Measurements from ENCODE around the gene ICA1. TPM values are rescaled to one million over a fixed set of nuclear protein-coding genes. Genes with fewer than 3 reads are reported as not detected.

Gene ICA1
- polyA plus RNA-seq, 2 of the 4 experiments (the other 2 are of a cell fraction), result 0.66 to 2.0 TPM

DNA sequence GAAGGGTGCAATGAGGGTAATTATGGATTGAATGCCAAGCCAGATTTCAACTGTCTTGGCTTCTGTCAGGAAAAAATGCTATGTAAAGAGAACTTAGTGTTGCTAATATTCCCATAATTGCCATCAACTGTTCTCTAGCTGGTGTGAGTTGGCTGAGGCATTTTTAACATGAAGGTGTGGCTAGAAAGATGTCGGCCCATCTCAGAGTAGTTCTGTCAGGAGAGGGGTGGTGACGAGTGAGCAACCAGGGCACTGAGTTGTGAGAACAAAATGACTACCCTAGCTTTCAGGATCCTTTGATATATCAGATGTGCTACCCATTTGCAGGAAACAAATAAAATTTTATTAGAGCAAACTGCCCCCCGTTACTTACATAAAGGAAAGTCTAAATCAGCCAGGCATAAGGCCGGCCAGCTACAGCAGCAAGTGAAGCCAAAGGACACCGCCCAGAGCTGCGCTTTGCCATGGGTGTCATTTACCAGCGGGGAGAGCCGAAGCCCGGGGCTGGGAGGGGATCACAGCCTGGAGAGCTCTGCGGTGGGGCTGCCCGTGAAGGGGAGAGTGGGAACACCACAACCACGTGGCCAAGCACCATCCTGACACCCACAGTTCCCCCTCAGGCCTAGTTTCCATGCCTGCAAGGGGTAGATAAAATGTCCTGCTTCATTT is 141.4 kb downstream of the ICA1 start:
- TF ChIP-seq REST (IDR thresholded peaks at IDR 0.05), result no peak
- TF ChIP-seq ZC3H11A (IDR thresholded peaks at IDR 0.05), result no peak
- no peak for ATAC-seq
- 60% methylated on average over 12 of the region's 12 CpGs for WGBS (ENCODE audit: missing lambda C conversion rate)

GRCh38 chr7:8119262-8119661 is 142.7 kb downstream of the ICA1 start:
- FAIRE-seq, result no peak
- Histone ChIP-seq H3K4me2 (no peak overlapping the region), H3K4me1 (no peaks in the 10 kb centered on the region), H3K9me3 (no peaks in the 10 kb centered on the region), H3K4me3 (no peak overlapping the region), H3K27ac (no peak overlapping the region)
- WGBS (ENCODE audit: missing lambda C conversion rate), result 32% methylated on average over 8 of the region's 8 CpGs
- no peak for DNase-seq (ENCODE audit: low read depth in 1 of 2, low spot score in 1 of 2)
- POLR2A ChIA-PET, result no interaction called here
- CTCF ChIA-PET, result no interaction called here
- ATAC-seq, result no peak
- TF ChIP-seq TFCP2L1 (CRISPR knock-in tag; IDR thresholded peaks at IDR 0.05) (no peak), TP53 (CRISPR knock-in tag; IDR thresholded peaks at IDR 0.05) (no peak), ZC3H11A (IDR thresholded peaks at IDR 0.05) (no peak), HEYL (CRISPR knock-in tag; IDR thresholded peaks at IDR 0.05) (no peak), KDM5A (IDR thresholded peaks at IDR 0.05) (no peak), RNF2 (IDR thresholded peaks at IDR 0.05; ENCODE audit: borderline replicate concordance, low read depth) (no peak)

More for the DNA sequence above, 141.4 kb downstream of the ICA1 start:
- Histone ChIP-seq H3K9me3 (no peaks in the 10 kb centered on the region), H3K4me1 (no peaks in the 10 kb centered on the region), H3K4me2 (no peak overlapping the region), H3K4me3 (no peak overlapping the region), H3K27ac (no peak overlapping the region)
- ChIA-PET POLR2A (no interaction called here), CTCF (no interaction called here)
- DNase-seq (ENCODE audit: low read depth in 1 of 2, low spot score in 1 of 2) (no peak), FAIRE-seq (no peak)

DNA sequence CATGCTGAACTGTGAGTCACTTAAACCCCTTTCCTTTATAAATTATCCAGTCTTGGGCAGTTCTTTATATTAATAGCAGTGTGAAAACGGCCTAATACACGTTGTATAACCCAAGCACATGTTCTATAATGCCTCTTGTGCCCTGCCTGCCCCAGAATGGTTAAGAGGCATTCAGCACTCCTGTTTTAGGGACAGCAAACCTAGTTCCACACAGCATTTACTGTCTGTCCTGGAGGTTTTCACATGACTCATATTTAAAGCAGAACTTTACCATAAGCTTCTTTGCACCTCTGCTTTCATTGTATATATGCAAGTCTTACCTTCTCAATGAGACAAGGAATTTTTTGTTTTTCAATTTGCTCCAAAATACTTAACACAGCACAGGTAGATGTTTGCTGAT is 144.8 kb downstream of the ICA1 start:
- ChIA-PET CTCF (no interaction called here), POLR2A (no interaction called here)
- DNase-seq (ENCODE audit: low read depth in 1 of 2, low spot score in 1 of 2), result no peak
- Histone ChIP-seq H3K27ac (no peak overlapping the region), H3K4me1 (no peaks in the 10 kb centered on the region), H3K9me3 (no peaks in the 10 kb centered on the region), H3K4me3 (no peak overlapping the region), H3K4me2 (no peak overlapping the region)
- WGBS (ENCODE audit: missing lambda C conversion rate), result 2% methylated on average over 2 of the region's 2 CpGs
- FAIRE-seq, result no peak
- ATAC-seq, result no peak
- TF ChIP-seq REST (IDR thresholded peaks at IDR 0.05) (peak; percentile 48; the same call in 1 of the 2 replicates), NFE2L2 (conservative IDR thresholded peaks at IDR 0.05; ENCODE audit: low read length) (no peak)

DNA sequence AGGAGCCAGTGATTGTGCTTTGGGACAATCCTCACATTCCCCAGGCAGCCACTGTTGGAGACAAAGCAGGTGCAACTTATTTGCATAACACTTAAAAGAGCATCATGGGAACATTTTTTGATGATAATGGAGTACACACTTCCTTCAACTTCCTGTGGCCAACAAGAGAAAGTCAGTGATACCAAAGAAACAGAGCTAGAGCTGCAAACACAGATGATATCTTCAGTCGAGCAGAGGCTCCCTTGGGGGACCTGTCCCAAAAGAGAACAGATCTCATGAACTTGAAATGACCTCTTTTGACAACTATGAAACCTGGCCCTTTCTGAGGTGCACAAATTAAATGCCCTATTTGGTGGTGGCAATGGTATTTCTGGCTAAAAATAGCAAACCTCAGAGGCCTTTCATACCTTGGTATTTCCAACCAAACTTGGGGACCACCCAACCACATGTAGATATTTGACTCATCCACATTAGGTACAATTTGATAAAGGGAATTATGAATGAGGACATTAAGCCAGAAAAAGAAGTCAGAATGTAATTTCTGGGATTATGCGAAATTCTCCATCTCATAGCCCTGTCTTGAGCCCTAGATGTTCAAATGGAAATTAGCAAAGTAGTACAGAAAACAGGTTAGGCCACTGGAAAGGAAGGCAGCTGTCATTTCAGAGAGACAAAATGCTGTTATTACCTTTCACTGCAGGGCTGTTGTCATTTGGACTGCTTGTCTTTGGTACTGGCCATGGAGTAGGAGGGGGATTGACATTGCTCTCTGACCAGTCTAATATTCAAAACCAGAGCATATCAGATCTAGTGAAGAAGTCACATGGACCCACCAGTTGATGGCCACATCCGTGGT is 146.2 kb downstream of the ICA1 start:
- WGBS (ENCODE audit: missing lambda C conversion rate), result 32% methylated on average over 3 of the region's 3 CpGs
- ChIA-PET CTCF (no interaction called here), POLR2A (no interaction called here)
- FAIRE-seq (no peak), ATAC-seq (no peak), DNase-seq (ENCODE audit: low read depth in 1 of 2, low spot score in 1 of 2) (no peak)
- Histone ChIP-seq H3K9me3 (no peaks in the 10 kb centered on the region), H3K4me2 (no peak overlapping the region), H3K4me1 (no peaks in the 10 kb centered on the region), H3K4me3 (no peak overlapping the region), H3K27ac (no peak overlapping the region)
- TF ChIP-seq RNF2 (IDR thresholded peaks at IDR 0.05; ENCODE audit: borderline replicate concordance, low read depth) (no peak), NFE2L2 (conservative IDR thresholded peaks at IDR 0.05; ENCODE audit: low read length) (no peak), NPAS2 (CRISPR knock-in tag; IDR thresholded peaks at IDR 0.05; ENCODE audit: borderline replicate concordance) (no peak), RFX5 (IDR thresholded peaks at IDR 0.05) (no peak), ESRRA (IDR thresholded peaks at IDR 0.05; ENCODE audit: borderline replicate concordance, low read length) (no peak), ZC3H11A (IDR thresholded peaks at IDR 0.05) (no peak), REST (IDR thresholded peaks at IDR 0.05) (no peak), CEBPB (IDR thresholded peaks at IDR 0.05) (no peak), MAFK (IDR thresholded peaks at IDR 0.05; ENCODE audit: partially characterized antibody) (no peak)
- TF ChIP-seq, protein P1, sequence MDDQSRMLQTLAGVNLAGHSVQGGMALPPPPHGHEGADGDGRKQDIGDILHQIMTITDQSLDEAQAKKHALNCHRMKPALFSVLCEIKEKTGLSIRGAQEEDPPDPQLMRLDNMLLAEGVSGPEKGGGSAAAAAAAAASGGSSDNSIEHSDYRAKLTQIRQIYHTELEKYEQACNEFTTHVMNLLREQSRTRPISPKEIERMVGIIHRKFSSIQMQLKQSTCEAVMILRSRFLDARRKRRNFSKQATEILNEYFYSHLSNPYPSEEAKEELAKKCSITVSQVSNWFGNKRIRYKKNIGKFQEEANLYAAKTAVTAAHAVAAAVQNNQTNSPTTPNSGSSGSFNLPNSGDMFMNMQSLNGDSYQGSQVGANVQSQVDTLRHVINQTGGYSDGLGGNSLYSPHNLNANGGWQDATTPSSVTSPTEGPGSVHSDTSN (IDR thresholded peaks at IDR 0.05), result no peak
